Amygdala (tissue), 56 donors: ENCODE measurements around the gene AUTS2.
"Not testable (repeated sequence)": the region's sequence is repeated elsewhere in the genome, so short reads cannot be mapped to it uniquely, and the experiment has no call there.

Experiments used
- DNase-seq, 56 donors: peaks; one replicate each; lab custom pipeline; 2025; lab: John Stamatoyannopoulos, UW

The AUTS2 gene

DNA sequence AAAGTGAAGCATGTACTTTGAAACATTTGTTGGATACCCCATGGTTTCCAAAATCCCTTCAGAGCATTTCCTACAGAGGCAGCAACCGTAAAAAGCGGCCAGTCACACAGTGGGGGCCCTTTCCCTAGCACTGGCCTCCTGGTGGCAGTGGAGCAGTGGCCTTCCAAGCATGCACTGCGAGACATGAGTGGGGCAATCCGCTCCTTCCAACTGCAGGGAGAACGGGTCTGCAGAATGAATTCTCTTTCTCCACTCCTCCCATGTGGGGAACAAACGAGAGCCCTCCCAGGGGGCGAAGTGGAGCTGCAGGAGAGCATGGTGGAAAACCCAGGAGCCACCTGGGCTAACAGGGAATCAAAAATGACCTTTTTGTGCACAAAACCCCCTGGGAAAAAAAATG is 990.7 kb downstream of the AUTS2 start:
- DNase-seq, result no peak

DNA sequence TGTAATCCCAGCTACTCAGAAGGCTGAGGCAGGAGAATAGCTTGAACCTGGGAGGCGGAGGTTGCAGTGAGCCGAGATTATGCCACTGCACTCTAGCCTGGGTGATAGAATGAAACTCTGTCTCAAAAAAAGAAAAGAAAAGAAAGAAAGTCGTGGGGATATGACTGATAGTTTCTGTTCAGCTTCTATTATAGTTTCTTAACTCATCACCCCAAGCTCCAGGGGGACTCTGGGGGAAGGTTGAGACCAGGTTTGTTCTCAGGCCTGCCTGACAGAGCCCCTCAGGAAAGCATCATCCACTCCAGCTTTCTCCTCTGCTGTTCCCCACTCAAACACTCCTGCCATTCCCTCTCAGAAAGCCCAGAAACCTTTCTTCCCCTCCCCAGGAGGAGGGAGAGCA is 991.3 kb downstream of the AUTS2 start:
- DNase-seq, result no peak

DNA sequence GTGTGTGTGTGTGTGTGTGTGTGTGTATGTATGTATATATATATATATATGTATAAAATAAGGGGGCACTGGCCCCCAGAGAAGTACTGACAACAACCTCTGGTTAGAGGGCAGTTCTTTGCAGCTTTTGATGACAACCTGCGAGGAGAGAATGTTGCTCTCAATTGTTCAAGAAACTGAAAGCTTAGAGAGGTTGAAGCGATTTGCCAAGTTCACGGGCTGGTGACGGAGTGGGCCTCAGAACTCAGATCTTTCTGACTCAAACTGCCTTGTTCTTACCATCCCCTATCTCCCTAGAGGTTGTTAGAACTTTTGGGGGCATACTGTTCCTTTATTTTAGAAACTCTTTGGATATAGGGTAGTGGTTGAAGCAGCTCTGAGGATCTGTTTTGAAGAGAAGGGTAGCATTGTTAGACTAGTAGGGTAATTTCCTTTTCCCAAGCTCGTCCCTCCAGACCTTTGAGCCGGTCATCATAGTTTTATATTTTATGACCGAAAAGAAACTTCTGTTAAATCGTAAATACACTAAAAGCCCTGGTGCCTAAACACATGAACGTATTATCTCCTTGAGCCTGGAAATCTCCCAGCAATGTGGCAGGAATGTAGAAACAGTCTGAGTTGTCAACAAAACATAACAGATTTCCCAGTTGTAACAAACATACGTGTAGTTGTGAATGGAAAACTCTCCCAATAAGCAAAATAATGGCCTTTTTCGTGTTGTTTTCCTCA is 992.0 kb downstream of the AUTS2 start:
- DNase-seq, result no peak

DNA sequence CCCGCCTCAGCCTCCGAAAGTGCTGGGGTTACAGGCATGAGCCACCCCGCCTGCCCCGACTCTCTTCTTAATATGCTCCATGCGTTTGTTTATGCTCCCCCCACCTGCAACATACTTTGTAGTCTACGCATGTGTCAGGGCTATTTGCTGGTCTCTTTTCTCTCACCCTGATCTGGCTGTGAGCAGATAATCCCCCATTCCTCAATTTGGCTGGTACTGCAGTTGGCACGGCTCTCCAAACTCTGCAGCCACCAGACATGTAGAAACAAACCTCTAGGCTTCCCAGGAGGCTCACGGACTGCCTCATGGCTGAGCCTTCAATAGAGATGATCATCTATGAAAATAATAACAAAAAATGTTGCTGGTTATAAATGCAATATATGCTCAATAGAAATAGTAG is 993.4 kb downstream of the AUTS2 start:
- DNase-seq, result no peak

- DNase-seq, result no peak
These were observed 993.9 kb downstream of the AUTS2 start for GRCh38 chr7:70592171-70592570.

DNA sequence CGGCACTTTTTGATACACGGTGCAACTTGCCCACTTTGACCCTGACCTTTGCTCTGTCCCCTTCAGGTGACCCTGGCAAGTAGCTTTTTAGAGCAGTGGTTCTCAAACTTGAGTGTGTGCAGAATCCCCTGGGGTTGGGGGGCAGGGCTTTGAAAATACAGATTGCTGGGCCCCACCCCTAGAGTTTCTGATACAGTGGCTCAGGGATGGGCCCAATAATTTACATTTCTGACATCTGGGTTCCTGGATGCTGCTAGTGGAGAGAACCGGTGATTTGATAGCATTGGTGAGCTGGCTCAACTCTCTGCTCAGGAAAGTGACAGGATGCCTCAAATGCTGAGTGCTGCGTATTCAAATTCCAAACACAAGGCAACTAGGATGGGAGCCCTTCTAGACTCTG is 995.9 kb downstream of the AUTS2 start:
- no peak for DNase-seq

DNA sequence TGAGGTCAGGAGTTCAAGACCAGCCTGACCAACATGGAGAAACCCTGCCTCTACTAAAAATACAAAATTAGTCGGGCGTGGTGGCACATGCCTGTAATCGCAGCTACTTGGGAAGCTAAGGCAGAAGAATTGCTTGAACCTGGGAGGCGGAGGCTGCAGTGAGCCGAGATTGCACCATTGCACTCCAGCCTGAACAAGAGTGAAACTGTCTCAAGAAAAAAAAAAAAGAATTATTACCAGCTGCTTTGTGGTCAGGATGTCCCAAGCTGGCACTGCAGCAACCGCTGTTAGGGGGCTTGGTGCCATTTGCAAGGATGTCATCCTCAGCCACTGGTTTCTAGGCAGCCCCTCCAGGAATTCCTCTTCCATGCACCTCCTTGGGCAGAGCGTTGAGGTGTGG is 996.6 kb downstream of the AUTS2 start:
- not testable (repeated sequence) for DNase-seq

GRCh38 chr7:70595370-70595754 is 997.1 kb downstream of the AUTS2 start:
- DNase-seq, result no peak

- DNase-seq, result peak in 20 of 56 donors; percentile 9 to 56 (median 27)
These were observed 997.7 kb downstream of the AUTS2 start for GRCh38 chr7:70595755-70596597.

GRCh38 chr7:70596598-70596913 is 998.3 kb downstream of the AUTS2 start:
- peak in 1 of 56 donors; percentile 53 for DNase-seq

DNA sequence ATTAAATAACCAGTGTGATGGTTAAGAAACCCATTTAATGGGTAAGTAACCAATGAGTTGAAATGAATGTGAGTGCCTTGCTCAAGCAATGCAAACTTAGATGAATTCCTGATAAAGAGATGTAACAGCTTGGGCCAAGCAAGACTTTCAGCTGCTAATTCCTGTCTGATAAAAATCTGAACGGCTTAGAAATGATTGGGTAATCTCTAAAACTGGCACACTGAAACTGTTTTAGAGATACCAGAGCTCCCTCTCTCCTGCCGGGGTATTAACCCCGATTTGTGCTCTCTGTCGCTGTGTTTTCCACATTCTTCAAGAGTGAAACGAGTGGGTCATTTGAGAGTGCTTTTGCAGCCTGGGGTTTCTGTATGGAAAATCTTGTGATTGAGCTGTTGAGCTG is 998.8 kb downstream of the AUTS2 start:
- no peak for DNase-seq

DNA sequence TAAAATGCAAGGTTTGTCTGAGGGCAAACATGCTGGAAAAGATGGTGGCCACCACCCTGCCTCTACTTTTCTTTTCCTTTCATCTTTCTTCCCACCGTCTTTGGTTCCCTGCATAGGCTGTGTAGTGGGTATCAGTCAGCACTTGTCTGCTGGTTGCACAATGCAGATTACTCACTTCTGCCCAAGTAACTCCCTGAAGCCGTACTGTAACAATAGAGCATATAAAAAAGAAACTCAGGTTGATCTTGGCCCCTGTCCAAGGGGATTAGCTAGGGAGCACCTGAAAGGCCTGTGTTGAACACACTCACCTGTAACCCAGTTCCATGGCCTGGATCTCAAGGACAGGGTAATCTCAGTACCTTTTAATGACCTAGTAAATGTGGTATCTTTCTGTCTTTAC is 1000.7 kb downstream of the AUTS2 start:
- no peak for DNase-seq

DNA sequence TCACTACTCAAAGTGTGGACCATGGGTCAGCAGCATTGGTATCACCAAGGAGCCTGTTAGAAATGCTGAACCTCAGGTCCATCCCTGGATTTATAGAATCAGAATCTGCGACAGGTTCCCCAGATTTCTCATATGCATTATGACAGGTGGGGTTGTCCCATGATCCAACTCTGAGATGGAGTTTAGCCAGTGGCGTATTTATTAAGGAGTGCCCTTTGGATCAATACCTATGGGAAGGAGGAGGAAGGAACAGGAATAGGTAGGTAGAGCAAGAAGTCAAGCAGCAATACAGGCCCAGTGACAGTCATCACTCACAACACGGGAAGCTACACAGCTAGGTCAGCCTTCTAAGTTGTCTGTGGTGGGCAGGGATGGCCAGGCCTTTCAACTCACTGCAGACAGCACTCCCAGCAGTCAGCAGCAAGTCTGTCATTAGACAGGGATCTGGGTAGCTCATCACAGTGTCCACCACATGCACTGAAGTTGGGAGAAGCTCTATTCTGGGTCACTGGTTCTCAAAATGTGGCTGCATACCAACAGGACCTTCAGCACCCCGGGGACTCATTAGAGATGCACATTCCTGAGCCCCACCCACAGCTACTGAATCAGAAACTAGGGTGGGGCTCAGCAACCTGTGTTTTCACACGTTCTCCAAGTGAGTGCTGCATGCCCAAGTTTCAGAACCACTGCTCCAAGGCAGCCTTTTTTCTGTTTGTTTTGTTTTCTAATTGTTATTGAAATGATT is 1001.3 kb downstream of the AUTS2 start:
- DNase-seq, result no peak

- no peak for DNase-seq
These were observed 1002.7 kb downstream of the AUTS2 start for GRCh38 chr7:70600993-70601392.

DNA sequence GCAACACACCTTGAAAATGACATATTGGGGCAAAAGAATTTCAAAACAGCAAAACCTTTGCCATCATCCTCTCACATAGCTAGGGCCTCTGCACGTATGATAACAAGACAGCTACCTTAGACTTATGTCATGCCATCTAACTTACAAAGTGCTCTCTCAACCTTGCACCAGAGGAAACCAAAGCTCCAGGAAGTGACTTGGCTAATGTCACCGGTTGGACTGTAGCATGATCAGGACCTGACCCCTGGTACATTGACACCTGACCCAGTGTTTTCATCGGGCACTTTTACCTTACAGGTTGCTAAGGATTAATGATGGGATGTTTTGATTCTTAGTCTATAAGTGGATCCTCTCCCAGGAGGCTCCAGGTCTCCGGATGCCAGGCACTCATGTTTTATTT is 1003.8 kb downstream of the AUTS2 start:
- DNase-seq, result no peak

GRCh38 chr7:70607281-70607680 is 1009.0 kb downstream of the AUTS2 start:
- DNase-seq, result no peak

DNA sequence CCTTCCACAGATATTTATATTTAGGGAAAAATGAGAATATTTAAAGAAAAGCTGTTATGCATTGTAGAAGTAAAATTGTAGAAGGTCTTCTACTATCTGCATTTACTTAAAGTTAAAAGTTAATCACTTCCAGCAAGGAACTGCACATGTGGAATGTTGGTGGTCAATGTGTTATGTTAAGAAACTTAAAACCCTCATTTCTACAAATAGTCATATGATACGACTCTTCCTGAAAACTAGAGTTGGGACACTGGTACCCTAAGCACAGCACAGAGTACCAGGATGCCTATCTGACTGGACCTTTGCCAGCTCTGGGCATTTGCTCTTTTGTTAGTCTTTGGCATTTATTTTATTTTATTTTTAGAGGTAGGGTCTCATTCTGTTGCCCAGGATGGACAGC is 1009.5 kb downstream of the AUTS2 start:
- no peak for DNase-seq

DNA sequence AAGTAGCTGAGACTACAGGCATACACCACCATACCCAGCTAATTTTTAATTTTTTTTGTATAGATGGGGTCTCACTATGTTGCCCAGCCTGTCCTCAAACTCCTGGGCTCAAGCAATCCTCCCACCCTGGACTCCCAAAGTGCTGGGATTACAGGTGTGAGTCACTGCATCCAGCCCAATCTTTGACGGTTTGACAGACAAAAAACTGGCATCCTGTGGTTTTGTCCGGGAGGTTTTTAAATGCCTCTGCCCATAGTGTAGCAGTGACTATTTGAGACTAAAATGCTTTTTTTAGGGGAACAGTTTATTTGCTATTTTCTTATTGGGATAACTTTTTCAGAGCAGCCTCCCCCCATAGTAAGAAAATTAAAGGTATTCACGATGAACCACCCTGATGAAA is 1010.0 kb downstream of the AUTS2 start:
- DNase-seq, result no peak

DNA sequence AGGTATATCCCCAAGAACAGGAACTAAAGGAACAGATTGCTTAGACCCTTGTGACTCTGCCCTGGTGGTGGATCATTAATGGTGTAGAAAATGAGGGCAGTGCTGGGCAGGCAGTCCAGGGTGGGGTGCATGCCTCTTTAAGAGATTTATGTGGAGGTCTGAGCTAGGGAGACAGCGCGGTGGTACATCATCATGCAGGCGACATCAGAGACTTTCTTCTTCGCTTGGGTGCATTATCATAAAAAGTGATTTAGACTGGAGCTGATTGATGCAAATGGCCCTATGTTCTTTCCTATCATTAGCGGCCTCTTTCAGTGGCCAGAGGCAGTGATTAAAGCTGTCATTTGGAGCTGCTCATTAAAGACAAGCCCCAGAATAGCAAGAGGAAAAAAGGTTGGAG is 1014.5 kb downstream of the AUTS2 start:
- DNase-seq, result no peak

DNA sequence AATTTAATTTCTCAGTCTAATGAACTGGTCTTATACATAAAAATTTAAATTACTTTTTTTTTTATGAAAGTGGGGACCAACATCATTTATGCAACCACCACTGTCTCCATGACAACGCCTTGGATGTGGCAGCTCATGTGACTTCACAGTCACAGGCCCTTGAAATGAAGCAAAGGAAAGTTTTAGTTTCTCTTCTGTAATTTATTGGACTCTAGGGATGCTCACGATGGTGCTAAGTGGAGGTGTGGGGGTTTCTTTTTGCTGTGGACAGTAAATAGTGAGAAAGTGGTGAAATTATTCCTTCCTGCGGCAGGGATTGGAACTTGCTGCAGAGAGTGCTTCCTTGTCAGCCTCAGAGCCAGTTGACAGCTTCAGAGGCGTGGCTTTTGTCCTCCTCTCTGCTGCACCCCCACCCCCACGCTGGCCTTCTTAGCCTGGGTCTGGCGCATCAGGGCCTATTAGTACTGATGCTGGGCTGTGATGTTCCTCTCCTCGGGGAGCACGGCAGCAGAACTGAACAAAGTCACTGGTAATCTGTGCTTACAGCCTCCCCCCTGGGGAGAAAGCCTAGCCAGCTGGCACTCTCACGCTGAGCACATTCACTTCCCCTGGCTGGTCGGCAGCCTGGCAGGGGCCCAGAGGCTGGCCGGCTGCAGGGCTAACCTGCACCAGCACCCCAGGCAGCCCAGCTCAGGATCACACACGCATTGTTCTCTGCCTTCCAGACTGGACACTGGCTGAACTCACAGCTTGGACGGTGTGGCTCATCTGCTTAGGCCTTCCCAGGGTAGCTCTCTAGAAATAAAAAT is 1016.2 kb downstream of the AUTS2 start:
- peak in 46 of 56 donors; percentile 5 to 80 (median 44) for DNase-seq
